ENCODE data around the gene HDX.

GRCh38 chrX:84322083-84322827 is 180.0 kb downstream of the HDX start:
- no peak for TF ChIP-seq POLR2A (IDR thresholded peaks at IDR 0.05; ENCODE audit: insufficient read depth in 1 of 2, low read depth in 2 of 2, low read length in 2 of 2)
- TF ChIP-seq BHLHE40 (IDR thresholded peaks at IDR 0.05; ENCODE audit: low read length), result no peak
- TF ChIP-seq YY1 (IDR thresholded peaks at IDR 0.05; ENCODE audit: insufficient read depth, insufficient replicate concordance, low read depth, low read length), result no peak
- TF ChIP-seq CTCF (CRISPR knock-in tag; IDR thresholded peaks at IDR 0.05), result no peak
- TF ChIP-seq TAF1 (CRISPR knock-in tag; IDR thresholded peaks at IDR 0.05), result no peak
- TF ChIP-seq NPAS2 (CRISPR knock-in tag; IDR thresholded peaks at IDR 0.05; ENCODE audit: borderline replicate concordance), result no peak
- TF ChIP-seq RBM39 (IDR thresholded peaks at IDR 0.05; ENCODE audit: low read depth, low read length, poor library complexity, severe bottlenecking), result no peak
- TF ChIP-seq REST (IDR thresholded peaks at IDR 0.05; ENCODE audit: borderline replicate concordance in 1 of 2, low read depth in 1 of 2, low read length in 2 of 2), result no peak
- TF ChIP-seq ZBTB38 (CRISPR knock-in tag; IDR thresholded peaks at IDR 0.05), result no peak
- TF ChIP-seq FOXJ3 (CRISPR knock-in tag; IDR thresholded peaks at IDR 0.05; ENCODE audit: borderline replicate concordance), result no peak
- TF ChIP-seq ZNF512 (CRISPR knock-in tag; IDR thresholded peaks at IDR 0.05), result no peak
